Measurements from ENCODE around the gene PRKCH. TPM values are rescaled to one million over a fixed set of nuclear protein-coding genes. Genes with fewer than 3 reads are reported as not detected.

Gene PRKCH
- polyA plus RNA-seq, 2 of the 4 experiments (the other 2 are of a cell fraction), result 10.0 to 10.2 TPM

- TF ChIP-seq HMGXB4 (CRISPR knock-in tag; IDR thresholded peaks at IDR 0.05; ENCODE audit: borderline replicate concordance), result no peak
- no peak for TF ChIP-seq FOSB (CRISPR knock-in tag; IDR thresholded peaks at IDR 0.05)
- TF ChIP-seq POLR2AphosphoS2 (conservative IDR thresholded peaks at IDR 0.05; ENCODE audit: low read length), result no peak
- no peak for TF ChIP-seq TP53 (CRISPR knock-in tag; IDR thresholded peaks at IDR 0.05)
- no peak for TF ChIP-seq JUNB (IDR thresholded peaks at IDR 0.05)
Measured at GRCh38 chr14:61326146-61326545, 4.8 kb downstream of the PRKCH start (continued).

GRCh38 chr14:61326847-61327246, 5.5 kb downstream of the PRKCH start:
- ChIA-PET POLR2A (no interaction called here), CTCF (no interaction called here)
- ATAC-seq, result no peak
- no peak for DNase-seq (ENCODE audit: low read depth in 1 of 2, low spot score in 1 of 2)
- Histone ChIP-seq H3K4me3 (no peak overlapping the region), H3K9me3 (no peaks in the 10 kb centered on the region), H3K4me1 (peaks cover 4% of the 10 kb centered on the region; the same call in 1 of the 3 replicates), H3K4me2 (no peak overlapping the region), H3K27ac (no peak overlapping the region)
- TF ChIP-seq SREBF2 (IDR thresholded peaks at IDR 0.05) (no peak), KDM1A (IDR thresholded peaks at IDR 0.05; ENCODE audit: low read depth) (no peak), RNF2 (IDR thresholded peaks at IDR 0.05; ENCODE audit: borderline replicate concordance, low read depth) (no peak), EHF (CRISPR knock-in tag; IDR thresholded peaks at IDR 0.05) (no peak), MAZ (IDR thresholded peaks at IDR 0.05; ENCODE audit: borderline replicate concordance, low read depth, low read length) (no peak), MAFK (IDR thresholded peaks at IDR 0.05; ENCODE audit: partially characterized antibody) (no peak), MAX (IDR thresholded peaks at IDR 0.05) (no peak), MYC (IDR thresholded peaks at IDR 0.05; ENCODE audit: borderline replicate concordance, low read length) (no peak), E2F6 (IDR thresholded peaks at IDR 0.05; ENCODE audit: borderline replicate concordance, low read depth) (no peak), HOXA7 (CRISPR knock-in tag; IDR thresholded peaks at IDR 0.05) (no peak)
- no peak for FAIRE-seq
- WGBS (ENCODE audit: missing lambda C conversion rate), result 48% methylated on average over 4 of the region's 4 CpGs

GRCh38 chr14:61328626-61329262, 7.4 kb downstream of the PRKCH start:
- Histone ChIP-seq H3K9me3 (no peaks in the 10 kb centered on the region), H3K4me1 (no peaks in the 10 kb centered on the region), H3K27ac (no peak overlapping the region), H3K4me3 (no peak overlapping the region), H3K4me2 (no peak overlapping the region)
- no peak for DNase-seq (ENCODE audit: low read depth in 1 of 2, low spot score in 1 of 2)
- ChIA-PET CTCF (no interaction called here), POLR2A (no interaction called here)
- FAIRE-seq, result no peak
- no peak for ATAC-seq
- TF ChIP-seq ELK1 (IDR thresholded peaks at IDR 0.05; ENCODE audit: low read depth, low read length), result no peak
- no peak for TF ChIP-seq POLR2AphosphoS2 (conservative IDR thresholded peaks at IDR 0.05; ENCODE audit: low read length)
- no peak for TF ChIP-seq HES2 (IDR thresholded peaks at IDR 0.05)
- 94% methylated on average over 4 of the region's 4 CpGs for WGBS (ENCODE audit: missing lambda C conversion rate)

Measured in A549 (cell line).